Retinal pigment epithelial cell (primary cell): ENCODE data around the gene MEA1.

Source experiments
- DNase-seq: peaks from one replicate; pipeline ENCODE4 v3.0.0-alpha.2; 2010; ENCODE audit warnings: low read depth
- H3K4me3 ChIP-seq: 2 replicates; pipeline ENCODE4 v1.5.1; 2011; ENCODE audit warnings: mild to moderate bottlenecking, low read length, control low read depth, moderate library complexity
- TF ChIP-seq, protein P1 (sequence below): conservative IDR thresholded peaks from 2 replicates; pipeline ENCODE4 v1.5.1; 2011; ENCODE audit warnings: low read depth, low read length, control low read depth, inconsistent platforms

The MEA1 gene

DNA sequence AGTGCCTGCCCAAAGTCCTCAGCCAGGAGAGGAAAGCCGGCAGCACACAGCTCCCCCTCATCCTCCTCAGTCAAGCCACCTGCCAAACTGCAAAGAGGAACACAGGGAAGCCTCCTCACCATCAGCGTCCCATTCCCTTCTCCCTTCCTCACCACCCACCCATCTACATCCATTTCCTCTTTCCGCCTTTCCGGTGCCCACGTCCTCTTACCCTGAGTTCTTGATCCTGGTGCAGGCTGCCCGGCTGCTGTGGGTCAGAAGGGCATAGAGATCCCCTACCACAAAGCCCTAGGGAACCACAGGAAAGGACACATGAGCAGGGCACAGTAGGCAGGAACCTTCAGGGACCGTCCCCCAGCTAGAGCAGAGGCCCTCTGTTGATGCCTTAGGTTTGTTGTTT lies 47.2 kb downstream of the MEA1 start:
- no peak for DNase-seq
- TF ChIP-seq, protein P1, sequence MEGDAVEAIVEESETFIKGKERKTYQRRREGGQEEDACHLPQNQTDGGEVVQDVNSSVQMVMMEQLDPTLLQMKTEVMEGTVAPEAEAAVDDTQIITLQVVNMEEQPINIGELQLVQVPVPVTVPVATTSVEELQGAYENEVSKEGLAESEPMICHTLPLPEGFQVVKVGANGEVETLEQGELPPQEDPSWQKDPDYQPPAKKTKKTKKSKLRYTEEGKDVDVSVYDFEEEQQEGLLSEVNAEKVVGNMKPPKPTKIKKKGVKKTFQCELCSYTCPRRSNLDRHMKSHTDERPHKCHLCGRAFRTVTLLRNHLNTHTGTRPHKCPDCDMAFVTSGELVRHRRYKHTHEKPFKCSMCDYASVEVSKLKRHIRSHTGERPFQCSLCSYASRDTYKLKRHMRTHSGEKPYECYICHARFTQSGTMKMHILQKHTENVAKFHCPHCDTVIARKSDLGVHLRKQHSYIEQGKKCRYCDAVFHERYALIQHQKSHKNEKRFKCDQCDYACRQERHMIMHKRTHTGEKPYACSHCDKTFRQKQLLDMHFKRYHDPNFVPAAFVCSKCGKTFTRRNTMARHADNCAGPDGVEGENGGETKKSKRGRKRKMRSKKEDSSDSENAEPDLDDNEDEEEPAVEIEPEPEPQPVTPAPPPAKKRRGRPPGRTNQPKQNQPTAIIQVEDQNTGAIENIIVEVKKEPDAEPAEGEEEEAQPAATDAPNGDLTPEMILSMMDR, result no peak
- no peak overlapping the region for H3K4me3 ChIP-seq

DNA sequence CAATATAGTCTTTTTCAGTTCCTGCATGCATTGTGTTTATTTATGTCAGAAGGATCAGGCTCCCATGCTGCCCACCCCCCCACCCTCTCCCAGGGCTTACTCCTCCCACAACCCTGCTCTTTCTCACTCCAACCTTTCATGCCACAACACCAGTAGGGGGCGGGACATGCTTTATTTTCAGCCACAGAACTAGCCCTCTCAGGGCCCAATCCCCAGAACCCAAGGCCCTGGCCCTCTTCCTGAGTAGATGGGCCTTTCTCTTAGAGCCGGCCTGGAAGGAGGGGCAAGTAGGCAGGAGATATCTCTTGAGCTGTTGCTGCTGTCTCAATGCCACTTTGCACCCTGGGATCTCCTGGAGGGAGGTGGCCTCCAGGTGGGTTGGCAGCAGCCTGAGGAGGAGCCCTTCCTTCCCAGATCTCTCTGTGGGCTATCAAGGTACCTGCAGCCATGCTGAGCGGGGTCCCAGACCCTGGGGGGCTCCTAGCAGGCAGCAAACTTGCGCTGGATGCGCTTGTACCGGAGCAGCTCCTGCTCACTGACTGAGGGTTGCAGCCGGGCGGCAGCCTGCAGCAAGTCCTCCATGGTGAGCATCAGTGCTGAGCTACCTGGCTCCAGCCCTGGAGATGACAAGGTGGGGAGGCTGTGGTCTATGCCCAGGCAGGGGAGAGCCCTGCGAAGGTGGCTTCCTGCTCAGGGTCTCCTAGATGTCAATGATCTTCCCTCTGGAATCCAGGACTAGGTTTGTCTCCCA lies 49.7 kb downstream of the MEA1 start:
- no peak overlapping the region for H3K4me3 ChIP-seq
- DNase-seq, result no peak
- TF ChIP-seq, protein P1, result peak; percentile 34

DNA sequence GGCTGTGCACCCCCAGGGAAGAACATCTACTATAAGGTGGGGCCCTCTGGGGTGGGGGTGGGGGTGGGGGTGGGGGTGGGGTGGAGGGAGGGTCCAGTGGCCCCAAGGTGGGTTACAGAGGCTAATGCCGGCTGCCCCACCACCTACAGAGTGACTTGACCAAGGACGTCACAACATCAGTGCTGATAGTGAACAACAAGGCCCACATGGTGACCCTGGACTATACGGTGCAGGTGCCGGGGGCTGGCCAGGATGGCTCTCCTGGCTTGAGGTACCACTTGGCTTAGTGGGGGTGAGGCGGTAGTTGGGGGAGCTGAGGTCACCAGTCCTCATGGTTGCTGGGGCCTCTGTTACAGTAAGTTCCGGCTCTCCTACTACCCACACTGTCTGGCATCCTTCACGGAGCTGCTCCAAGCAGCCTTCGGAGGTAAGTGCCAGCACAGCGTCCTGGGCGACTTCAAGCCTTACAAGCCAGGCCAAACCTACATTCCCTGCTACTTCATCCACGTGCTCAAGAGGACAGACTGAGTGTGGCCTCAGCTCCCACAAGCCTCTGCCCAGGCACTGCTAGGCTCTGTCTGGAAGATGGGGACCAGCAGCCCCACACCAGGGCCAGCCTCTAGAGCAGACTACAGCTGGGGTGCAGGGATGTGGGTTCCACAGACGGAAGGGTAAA lies 50.4 kb downstream of the MEA1 start:
- no peak overlapping the region for H3K4me3 ChIP-seq
- TF ChIP-seq, protein P1, result no peak
- DNase-seq, result no peak

DNA sequence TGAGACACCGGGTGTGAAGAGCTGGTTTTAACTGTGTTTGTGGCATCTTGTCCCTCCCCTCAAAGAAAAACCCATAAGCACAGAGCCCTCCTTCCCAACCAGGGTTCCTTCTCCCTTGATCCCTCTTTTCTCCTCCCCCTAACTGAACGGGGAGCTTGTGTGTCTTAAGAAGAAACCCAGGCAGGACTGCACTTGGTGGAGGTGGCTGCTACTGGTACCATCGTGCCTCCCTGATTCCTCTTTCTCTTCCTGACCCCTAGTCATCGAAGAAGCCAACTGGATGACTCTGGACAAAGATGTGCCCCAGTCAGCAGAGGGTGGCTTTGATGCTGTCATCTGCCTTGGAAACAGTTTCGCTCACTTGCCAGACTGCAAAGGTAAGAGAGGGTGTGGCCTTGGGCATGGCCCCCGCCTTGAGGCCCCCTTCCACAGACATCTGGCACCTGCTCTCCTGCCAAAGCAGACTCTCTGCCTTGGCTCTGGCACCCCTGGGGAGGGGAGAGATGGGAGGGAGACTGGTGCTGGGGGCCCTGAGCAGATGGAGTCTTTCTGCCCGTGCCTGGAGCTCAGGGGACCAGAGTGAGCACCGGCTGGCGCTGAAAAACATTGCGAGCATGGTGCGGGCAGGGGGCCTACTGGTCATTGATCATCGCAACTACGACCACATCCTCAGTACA lies 51.1 kb downstream of the MEA1 start:
- no peak for DNase-seq
- no peak overlapping the region for H3K4me3 ChIP-seq
- TF ChIP-seq, protein P1, result no peak

DNA sequence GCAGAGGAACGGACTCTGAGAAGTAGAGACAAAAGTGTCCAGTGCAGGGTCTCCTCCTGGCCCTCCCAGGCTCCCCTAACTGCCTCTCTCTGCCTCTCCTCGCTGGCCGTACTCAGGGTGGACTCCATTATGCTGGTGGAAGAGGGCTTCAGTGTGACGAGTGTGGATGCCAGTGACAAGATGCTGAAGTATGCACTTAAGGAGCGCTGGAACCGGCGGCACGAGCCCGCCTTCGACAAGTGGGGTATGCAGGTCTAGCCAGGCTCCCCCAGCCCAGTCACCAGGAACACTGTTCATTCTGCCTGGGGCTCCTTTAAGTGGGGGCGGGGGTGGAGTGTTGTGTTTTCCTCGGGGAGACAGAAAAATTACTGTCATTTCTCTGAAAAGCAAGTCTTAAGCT lies 51.6 kb downstream of the MEA1 start:
- no peak overlapping the region for H3K4me3 ChIP-seq
- TF ChIP-seq, protein P1, result no peak
- DNase-seq, result no peak
